Fibroblast of skin of right biceps (primary cell): ENCODE data around the gene CETP.
A peak's percentile ranks its signal among the peaks of the same experiment; 100 is the strongest.
"Not testable (repeated sequence)": the region's sequence is repeated elsewhere in the genome, so short reads cannot be mapped to it uniquely, and the experiment has no call there.

Experiments used
- DNase-seq: peaks from one replicate; pipeline ENCODE4 v3.0.0-alpha.2; 2013

Gene CETP

DNA sequence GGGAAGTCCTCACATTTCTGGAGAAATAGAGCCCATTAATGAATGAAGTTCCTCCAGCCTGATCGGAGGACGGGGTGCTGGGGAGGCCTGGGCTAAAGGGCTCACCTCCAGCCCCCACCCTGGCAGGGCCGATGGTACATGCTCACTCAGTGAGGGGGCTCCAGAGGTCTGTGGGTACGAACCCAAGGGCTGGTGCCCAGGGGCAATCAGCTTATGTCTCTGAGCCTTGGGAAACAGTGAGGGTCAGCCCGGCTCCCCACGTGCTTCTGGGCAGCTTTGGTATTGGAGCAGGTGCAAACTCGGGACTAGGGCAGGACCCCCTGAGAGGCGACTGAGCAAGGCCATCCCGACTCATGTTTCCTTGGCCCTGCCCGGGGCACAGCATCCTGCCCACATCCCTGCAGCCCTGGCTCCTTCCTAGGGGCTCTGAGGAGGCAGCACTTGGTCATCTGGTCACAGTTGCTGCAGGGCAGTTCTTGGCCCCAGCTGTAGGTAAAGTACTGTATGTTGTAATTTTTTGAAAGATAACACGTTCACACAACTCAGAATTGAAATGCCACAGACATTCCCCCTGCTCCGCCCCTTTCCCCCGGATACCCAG is 969 bp upstream of the CETP start:
- no peak for DNase-seq

DNA sequence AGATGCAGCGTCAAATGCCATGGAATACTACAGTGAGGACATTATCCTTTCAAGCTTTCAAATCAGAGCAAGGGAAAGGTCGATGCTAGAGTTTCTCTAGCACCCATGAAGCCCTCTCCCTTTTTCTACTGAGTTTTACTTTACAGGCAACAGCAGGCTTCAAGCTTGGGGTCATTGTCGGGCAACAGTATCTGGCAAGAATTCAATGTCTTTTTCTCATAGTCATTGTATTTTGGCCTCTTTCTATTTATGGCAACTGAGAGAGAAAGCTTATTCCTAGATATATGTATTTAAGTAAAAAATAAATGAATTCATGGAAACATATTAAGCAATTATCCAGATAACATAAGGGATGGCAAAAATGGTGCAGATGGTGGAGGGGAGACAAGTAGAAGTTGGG is 364 bp upstream of the CETP start:
- DNase-seq, result no peak

DNA sequence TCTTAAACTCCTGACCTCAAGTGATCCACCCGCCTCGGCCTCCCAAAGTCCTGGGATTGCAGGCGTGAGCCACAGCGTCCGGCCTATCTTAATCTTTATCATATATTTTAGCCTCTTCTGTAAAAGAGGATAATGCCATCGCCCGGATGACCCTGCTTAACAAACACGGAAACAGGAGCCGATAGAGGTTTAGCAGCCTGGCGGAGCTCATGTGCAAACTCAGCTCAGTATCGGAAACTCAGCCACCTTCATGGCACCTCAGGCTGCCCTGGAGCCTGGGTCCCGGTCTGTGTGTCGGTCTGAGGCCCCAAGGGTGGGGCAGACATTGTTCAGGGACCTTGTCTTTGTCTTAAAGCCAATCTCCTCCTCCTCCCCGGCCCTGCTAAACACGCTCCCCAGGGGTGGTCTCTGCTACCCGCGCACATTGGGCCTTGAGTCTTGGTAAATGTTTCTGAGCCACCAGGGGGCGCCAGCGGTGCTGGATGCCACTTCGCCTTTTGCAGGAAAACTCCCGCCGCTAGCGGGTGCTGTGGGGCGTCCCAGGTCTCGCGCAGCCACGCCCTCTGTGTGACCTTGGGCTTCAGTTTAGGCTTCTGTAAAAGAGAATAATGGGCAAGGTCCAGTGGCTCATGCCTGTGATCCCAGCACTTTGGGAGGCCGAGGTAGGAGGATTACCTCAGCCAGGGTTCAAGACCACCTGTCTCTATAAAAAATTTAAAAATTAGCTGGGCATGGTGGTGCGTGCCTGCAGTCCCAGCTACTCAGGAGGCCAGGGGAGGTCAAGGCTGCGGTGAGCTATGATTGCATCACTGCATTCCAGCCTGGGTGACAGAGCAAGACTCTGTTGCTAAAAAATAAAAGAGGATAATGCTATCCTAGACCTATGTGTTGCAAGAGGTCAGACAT is 2.7 kb downstream of the CETP start:
- peak; percentile 70 for DNase-seq

DNA sequence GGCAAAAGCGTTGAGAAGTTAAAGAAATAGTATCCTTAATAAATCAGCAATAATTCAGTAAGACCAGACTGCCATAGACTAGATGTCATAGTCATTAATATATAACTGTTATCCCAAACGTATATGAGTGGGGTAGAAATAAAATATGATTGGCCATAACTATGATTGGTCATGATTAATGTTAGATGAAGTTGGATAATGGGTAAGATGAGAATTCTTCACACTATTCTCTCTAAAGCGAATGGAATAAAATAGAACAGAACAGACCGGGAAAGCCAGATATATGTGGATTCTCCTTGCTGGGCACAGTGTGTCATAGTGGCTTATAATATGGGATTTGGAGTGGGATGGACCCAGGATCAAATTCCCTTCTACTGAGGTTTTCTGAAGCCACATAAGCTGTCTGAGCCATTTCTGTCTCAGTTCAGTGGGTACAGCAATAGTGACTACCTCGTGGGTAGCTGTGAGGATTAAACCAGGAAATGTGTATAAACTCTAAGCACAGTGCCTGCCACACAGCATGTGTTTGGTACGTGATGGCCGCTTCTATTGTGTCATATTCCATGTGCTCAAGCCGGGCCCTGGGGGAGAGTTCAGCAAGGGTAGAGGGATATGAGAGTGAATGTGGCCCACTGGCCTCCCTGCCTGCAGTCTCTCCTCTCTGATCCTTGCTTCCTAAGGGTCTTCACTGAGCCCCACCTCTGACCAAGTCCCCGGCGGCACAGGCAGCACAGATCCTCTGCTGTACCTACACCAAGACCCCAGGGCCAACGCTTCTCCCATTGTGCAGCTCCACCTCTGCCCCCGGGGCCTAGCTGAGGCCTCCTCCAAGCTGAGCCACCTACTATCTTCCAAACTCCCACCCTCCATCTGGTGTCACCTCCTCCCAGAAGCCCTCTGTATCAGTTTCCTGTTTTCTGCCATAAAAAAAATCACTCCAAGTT is 3.7 kb downstream of the CETP start:
- no peak for DNase-seq

DNA sequence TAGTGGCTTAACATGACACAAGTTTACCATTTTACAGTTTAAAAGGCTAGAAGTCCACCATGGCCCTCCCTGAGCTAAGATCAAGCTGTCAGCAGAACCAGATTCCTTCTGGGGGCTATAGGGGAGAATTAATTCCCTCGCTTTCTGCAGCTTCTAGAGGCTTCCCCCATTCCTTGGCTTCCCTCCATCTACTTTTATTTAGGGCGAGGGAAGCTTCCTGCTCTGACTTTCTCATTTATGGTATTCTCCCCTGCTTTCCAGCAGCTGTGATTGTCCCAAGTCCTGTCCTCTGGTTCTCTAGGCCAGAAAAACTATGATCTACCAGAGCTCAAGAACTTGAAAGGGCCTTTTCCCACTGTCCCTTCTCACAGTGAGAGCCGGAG is 4.3 kb downstream of the CETP start:
- no peak for DNase-seq

DNA sequence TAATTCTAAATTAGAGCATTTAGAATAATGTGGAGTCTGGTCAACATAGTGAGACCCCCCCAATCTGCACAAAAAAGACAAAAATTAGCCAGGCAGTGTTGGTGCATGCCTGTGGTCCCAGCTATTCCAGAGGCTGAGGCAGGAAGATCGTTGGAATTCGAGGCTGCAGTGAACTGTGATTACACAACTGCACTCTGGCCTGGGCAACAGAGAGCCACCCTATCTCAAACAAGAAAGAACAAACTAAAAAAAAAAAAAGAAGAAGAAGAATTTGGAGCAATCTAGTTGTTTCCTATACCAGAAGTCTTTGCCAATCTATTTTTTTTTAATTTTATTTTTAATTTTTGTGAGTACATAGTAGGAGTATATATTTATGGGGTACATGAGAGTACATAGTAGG is 6.0 kb downstream of the CETP start:
- DNase-seq, result peak; percentile 34

DNA sequence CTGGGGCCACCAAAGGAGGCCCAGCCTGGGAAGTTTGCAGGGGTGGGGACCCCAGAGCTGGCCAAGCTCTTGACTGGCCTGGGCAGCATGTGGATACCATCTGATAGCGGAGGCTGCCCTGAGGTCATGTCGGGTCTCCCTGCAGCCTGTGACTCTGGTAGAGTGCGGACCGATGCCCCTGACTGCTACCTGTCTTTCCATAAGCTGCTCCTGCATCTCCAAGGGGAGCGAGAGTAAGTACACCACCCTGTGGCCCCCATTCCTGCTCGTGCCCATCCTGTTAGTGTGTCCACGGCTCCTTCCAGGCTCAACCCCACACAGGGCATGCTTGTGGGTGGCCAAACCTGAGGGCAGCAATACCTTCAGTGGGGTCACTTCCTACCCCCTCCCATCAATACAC is 8.0 kb downstream of the CETP start:
- no peak for DNase-seq

DNA sequence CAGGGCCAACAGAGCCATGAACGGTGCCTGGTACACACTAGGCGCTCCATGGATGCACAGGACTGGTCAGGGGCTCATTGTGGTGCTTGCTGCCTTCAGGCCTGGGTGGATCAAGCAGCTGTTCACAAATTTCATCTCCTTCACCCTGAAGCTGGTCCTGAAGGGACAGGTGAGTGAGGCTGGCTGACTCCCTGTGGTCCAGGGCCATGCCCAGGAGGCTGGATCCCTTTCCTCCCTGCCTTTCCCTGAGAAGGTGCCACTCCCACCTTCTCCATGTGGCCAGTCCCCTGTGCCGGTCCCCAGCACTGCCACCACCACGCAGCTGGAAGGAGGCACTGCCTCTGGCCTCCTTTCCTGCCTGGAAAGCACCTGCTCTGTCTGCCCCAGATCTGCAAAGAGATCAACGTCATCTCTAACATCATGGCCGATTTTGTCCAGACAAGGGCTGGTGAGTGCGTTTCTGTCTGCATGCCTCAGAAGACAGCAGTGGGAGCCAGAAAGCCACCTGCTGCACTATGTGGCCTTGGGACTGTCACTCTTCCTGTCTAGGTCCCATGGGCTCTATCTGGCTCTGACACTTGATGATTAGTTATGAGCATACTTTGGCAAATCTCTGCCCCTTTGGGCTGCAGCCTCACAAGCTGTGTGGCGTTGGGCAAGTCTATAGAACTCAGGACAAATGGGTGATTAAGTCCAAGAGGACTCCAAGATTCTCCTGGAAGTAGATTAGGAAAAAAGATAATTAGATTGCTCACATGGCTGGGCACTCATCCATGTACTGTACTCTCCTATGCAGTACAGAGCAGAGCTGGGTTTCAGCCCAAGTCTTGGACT is 9.4 kb downstream of the CETP start:
- no peak for DNase-seq

DNA sequence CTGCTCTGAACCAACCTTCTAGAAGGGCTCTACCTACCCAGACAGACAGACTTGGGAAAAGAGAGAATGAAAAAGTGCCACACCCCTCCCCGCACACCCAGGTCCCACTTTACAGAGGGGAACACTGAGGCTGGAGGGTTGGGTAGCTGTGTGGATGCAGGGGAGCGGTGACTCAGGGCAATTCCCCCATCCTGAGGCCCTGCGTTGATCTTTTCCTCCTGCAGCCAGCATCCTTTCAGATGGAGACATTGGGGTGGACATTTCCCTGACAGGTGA is 10.0 kb downstream of the CETP start:
- no peak for DNase-seq

DNA sequence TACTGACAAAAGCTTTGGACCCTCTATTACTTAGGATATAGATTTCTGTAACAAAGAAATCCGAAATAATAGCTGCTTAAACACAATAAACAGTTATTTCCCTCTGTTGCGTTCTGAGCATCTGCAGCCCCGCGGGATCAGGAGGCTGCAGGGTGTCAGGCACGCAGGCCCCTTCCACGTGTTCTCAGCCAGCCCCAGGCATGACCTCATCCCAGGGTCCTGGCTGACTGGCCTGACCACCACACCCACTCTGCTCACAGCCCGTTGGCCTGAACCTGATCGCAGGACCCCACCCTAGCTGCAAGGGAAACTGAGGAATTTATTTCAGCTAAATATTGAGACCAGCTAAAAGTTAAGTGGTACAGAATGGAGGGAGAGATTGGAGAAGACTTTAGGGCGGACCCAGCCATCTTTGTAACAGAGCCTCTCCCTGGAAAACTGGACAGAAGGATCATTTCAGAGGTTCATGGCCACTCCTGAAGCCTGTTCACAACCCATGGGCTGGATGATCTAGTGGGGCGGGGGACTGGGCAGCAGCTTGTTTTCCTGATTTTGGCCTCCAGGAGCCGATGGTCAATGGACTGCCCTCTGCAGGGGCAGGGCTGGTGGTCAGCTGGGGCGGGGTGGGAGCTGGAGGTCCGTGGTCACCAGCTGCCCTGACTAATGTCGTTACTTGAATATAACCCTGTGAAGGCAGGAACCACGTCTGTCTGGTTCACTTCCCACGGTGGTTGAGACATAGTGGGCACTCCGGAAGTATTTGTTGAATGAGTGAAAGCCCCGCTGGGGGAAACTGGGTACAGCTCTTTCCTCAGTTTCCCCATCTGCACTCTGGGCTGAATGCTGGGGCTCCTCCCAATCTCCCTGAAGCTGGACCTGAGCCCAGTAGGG is 10.9 kb downstream of the CETP start:
- DNase-seq, result no peak

DNA sequence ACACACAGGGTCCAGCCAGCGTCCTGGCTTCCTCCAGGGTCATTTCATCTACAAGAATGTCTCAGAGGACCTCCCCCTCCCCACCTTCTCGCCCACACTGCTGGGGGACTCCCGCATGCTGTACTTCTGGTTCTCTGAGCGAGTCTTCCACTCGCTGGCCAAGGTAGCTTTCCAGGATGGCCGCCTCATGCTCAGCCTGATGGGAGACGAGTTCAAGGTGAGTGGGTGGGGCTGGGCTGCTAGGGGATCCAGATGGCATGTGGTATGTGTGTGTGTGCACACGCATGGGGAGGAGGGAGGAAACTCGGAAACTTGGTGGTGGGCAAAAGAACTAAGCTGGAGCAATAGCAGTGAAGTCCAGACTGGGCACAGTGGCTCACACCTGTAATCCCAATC is 11.5 kb downstream of the CETP start:
- DNase-seq, result no peak

DNA sequence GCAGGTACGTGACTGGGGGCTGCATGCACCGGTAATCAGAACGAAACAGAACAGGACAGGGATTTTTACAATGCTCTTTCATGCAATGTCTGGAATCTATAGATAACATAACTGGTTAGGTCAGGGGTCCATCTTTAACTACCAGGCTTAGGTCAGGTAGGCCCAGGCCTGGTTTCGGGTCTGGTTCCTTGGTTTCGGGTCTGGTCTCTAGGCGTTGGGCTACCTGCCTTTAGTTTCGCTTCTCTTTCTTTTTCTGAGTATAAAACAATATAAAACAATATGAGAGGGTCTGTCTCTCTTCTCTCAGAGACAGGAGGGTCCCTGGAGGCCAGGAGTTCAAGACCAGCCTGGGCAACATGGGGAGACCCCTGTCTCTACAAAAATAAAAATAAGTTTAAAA is 12.1 kb downstream of the CETP start:
- DNase-seq, result not testable (repeated sequence)

DNA sequence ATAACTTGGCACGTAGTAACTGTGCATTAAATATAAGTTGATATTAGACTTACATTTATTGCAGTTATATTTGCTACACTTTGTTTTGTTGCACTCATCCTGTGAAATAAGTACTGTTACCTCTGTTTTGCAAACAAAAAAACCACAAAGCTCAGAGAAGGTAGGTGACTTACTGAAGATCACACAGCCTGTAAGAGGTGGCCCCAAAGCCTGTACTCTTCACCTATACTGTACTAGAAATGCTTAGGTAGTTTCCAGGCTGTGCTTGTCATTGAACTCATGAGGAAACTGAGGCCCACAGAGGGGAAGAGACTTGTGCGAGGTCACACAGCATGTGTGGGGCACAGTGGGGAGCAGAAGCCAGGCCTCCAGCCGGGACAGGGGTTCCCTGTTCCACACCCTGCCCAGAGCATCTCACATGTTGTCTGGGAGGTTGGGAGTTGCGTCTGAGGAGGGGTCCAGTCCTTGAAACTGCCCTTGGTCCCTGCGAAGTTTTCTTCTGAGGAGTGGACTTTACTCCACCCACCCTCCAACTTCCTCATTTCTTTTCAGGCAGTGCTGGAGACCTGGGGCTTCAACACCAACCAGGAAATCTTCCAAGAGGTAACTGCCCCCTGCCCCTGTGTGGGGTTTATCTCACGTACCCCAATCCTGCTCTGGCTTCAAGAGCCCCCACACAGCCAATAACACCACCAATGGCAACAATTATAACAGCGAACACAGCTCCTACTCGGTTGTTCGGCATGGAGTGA is 13.0 kb downstream of the CETP start:
- DNase-seq, result no peak

DNA sequence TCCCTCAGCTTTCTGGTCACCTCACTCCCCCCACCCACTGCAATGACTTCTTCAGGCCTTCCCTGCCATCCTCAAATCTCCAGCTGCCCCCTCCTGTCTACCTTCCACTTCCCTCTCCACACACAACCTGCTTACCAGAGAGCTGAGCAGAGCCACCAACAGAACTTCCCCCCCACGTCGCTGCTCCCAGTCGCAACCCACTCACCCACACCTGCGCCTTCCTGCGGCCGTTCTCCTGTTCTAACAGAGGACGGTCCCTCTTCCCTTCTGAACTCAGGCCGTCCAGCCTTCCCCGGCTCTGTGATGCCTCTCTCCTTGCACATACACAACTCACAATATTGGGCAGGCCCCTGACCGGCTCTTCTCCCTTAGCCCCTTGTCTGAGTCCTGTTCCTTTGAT is 14.0 kb downstream of the CETP start:
- DNase-seq, result no peak

DNA sequence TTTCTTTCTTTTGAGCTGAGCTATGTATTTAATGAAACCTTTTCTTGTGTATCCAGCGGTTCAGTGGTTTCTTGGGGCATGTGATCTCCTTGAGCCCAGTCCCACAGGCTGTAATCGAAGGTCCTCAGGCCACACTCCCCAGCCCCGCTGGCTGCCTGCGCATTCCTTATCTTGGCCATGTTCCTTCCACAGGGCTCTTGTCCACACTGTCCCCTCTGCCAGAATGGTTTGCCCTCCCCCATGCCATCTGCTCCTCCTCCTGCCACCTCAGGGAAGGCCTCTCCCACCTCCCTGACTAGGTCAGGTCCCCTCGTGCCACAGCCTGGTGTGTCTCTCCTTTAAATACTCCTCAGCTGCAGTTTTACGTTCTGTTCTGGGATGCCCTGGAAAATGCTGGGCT is 15.5 kb downstream of the CETP start:
- DNase-seq, result no peak

DNA sequence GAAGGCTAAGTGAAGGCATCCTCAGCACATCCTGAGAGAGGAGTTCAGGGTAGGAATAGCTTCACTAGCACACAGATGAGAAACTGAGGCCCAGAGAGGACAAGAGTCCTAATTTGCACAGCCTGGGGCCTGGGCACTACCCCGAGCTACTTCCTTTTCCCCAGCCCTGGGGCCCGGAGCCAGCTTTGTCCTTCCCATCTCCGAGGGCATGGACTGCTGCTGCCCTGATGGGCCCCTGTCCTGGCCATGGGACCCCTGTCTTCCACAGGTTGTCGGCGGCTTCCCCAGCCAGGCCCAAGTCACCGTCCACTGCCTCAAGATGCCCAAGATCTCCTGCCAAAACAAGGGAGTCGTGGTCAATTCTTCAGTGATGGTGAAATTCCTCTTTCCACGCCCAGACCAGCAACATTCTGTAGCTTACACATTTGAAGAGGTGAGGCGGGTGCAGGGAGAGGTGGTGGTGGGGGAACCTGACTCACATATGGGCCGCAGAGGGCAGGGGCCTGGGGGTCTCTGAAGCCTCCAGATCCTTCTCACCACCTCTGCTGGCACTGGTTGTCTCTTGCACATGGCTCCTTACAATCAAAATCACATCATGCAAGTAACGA is 16.2 kb downstream of the CETP start:
- DNase-seq, result no peak

DNA sequence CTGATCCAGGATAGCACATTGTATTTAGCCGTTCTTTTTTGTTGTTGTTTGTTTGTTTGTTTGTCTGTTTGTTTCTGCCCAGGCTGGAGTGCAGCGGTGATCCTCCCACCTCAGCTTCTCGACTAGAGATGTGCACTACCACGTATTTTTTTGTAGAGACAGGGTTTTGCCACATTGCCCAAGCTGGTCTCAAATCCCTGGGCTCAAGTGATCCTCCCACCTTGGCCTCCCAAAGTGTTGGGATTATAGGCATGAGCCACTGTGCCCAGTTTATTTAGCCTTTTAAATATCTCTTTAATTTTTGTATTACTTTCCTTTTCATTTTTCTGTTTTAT is 18.4 kb downstream of the CETP start:
- DNase-seq, result no peak

DNA sequence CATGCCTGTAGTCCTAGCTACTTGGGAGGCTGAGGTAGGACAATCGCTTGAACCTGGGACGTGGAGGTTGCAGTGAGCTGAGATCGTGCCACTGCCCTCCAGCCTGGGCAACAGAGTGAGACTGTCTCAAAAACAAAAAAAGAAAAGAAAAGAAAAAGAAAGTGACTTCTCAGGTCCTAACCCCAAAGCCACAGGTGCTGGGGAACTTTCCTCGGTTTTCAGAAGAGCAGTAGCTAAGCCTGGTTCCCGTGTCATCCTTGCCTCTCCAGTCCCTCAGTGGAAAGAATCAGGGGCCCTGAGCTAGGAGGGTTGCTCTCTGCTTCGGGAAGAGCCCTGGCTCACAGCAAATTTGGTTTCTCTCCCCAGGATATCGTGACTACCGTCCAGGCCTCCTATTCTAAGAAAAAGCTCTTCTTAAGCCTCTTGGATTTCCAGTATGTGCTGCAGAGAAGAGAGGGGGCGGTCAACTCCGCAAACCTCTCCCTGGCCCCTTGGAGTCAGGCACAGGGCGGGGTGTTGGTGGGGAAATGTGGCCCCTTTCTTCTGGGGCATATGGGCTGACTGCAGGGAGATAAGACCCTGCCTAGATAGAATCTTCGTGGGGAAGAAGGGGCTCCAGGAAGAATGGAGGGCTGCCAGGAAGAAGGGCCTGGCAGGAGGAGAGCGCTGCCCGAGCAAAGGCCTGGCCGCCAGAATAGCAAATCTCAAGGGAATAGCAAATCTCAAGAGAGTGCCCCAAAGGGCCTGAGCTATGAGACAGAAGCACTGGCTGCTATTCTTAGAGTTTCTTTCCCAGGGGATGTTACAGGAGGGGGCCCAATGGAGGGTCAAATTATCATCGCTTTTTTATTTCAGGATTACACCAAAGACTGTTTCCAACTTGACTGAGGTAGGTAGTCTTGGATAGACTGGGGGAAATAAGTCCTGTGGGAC is 19.3 kb downstream of the CETP start:
- DNase-seq, result no peak

DNA sequence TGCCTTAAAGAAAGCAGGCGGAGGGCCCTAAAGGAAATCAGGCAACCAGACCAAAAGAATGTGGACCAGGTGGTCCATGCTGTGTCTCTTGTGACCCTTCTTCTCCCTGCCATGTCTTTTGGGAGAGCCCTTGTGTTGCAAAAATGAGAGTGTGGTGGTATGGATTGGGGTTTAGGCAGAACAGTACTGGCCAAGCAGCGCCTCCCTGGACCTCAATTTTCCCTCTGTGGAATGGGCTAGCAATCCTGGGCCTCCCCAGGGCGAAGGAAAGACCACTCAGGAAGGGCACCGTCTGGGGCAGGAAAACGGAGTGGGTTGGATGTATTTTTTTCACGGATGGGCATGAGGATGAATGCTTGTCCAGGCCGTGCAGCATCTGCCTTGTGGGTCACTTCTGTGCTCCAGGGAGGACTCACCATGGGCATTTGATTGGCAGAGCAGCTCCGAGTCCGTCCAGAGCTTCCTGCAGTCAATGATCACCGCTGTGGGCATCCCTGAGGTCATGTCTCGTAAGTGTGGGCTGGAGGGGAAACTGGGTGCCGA is 20.1 kb downstream of the CETP start:
- no peak for DNase-seq
